GM12878 (cell line): Measurements from ENCODE around the gene NR1H4. TPM values are rescaled to one million over a fixed set of nuclear protein-coding genes. Genes with fewer than 3 reads are reported as not detected.

ENCODE experiments used
- polyA plus RNA-seq, 11 experiments: library from polyadenylated mRNA; depleted of rRNA in 4 of 11; unstranded in 6 of 11; stranded (reverse) in 5 of 11; fragments of >200 nt; fragmentation: Nextera tagmentation in 4 of 11; fragmentation: Illumina TruSeq in 1 of 11; extraction: Ambion mirVana in 4 of 11; extraction: Trizol in 1 of 11; gene quantifications; 1 replicate in 1 of 11; 2 replicates in 10 of 11; pipeline versions ENCODE4 v1.2.1 to v1.2.3, GENCODE V29; 2011 to 2016; ENCODE audit warnings: inconsistent platforms in 2 of 11, missing spikeins in 2 of 11, low read depth in 1 of 11
- small RNA-seq: library from RNA; depleted of rRNA; stranded (forward); fragments of <200 nt; gene quantifications from one replicate; pipeline ENCODE3, GENCODE V24; 2014
- total RNA-seq, 4 experiments: library from RNA; depleted of rRNA in 3 of 4; stranded (reverse); fragments of >200 nt in 3 of 4; fragmentation: Illumina TruSeq in 1 of 4; extraction: Trizol in 1 of 4; gene quantifications; 2 replicates each; pipeline versions ENCODE4 v1.2.1 to v1.2.3, GENCODE V29; 2013 to 2021

Gene NR1H4
- total and polyA plus RNA-seq, 10 of the 15 experiments (the other 5 are each of a cell fraction or from before 2014, with no cell fraction given), result 0.04 TPM; not detected in 9

Small RNA genes within 50 kb of the gene (small RNA-seq; reads per million reads assigned to genes)
- gene AC010200.2, result not detected

Other genes starting within 250 kb of the NR1H4 start
- gene DEPDC4, start 206.8 kb upstream of the NR1H4 start, total RNA-seq (2014; rRNA removed), result 1.8 and 1.9 TPM in 2 replicates
- gene DEPDC4, start 206.8 kb upstream of the NR1H4 start, total RNA-seq (2014; rRNA removed; fragmentation: Illumina TruSeq; extraction: Trizol), result 2.4 and 2.6 TPM in 2 replicates
- gene DEPDC4, start 206.8 kb upstream of the NR1H4 start, total RNA-seq (2021), result 1.6 and 1.9 TPM in 2 replicates
- 1.5 and 3.2 TPM in 2 replicates for gene DEPDC4, start 206.8 kb upstream of the NR1H4 start, polyA plus RNA-seq (2011; rRNA removed)
- 0.97 and 3.2 TPM in 2 replicates for gene DEPDC4, start 206.8 kb upstream of the NR1H4 start, polyA plus RNA-seq (2014; fragmentation: Illumina TruSeq; extraction: Trizol)
- gene DEPDC4, start 206.8 kb upstream of the NR1H4 start, polyA plus RNA-seq (2014; fragmentation: Nextera tagmentation; extraction: Ambion mirVana), result 1 to 10 TPM; 2.0 to 4.0 TPM
- gene DEPDC4, start 206.8 kb upstream of the NR1H4 start, polyA plus RNA-seq (2014; rRNA removed), result 1.9 TPM in 2 replicates
- 1 to 10 TPM; 2.7 to 4.7 TPM for gene DEPDC4, start 206.8 kb upstream of the NR1H4 start, polyA plus RNA-seq (2016; fragmentation: Nextera tagmentation; extraction: Ambion mirVana)
- gene SCYL2, start 206.7 kb upstream of the NR1H4 start, total RNA-seq (2014; rRNA removed), result 27.4 and 29.3 TPM in 2 replicates
- 32.8 and 34.3 TPM in 2 replicates for gene SCYL2, start 206.7 kb upstream of the NR1H4 start, total RNA-seq (2014; rRNA removed; fragmentation: Illumina TruSeq; extraction: Trizol)
- gene SCYL2, start 206.7 kb upstream of the NR1H4 start, total RNA-seq (2021), result 28.9 and 31.5 TPM in 2 replicates
- 24.1 and 31.5 TPM in 2 replicates for gene SCYL2, start 206.7 kb upstream of the NR1H4 start, polyA plus RNA-seq (2011; rRNA removed)
- gene SCYL2, start 206.7 kb upstream of the NR1H4 start, polyA plus RNA-seq (2014; fragmentation: Illumina TruSeq; extraction: Trizol), result 30.2 and 34.6 TPM in 2 replicates
- gene SCYL2, start 206.7 kb upstream of the NR1H4 start, polyA plus RNA-seq (2014; fragmentation: Nextera tagmentation; extraction: Ambion mirVana), result 1 to 10 TPM; 5.4 to 7.2 TPM
- 14.7 and 16.9 TPM in 2 replicates for gene SCYL2, start 206.7 kb upstream of the NR1H4 start, polyA plus RNA-seq (2014; rRNA removed)
- gene SCYL2, start 206.7 kb upstream of the NR1H4 start, polyA plus RNA-seq (2016; fragmentation: Nextera tagmentation; extraction: Ambion mirVana), result 10 to 100 TPM; 25.9 to 27.9 TPM
- not detected in 2 replicates for gene SLC17A8, start 116.8 kb upstream of the NR1H4 start, total RNA-seq (2014; rRNA removed)
- gene SLC17A8, start 116.8 kb upstream of the NR1H4 start, total RNA-seq (2014; rRNA removed; fragmentation: Illumina TruSeq; extraction: Trizol), result not detected in 2 replicates
- gene SLC17A8, start 116.8 kb upstream of the NR1H4 start, total RNA-seq (2021), result not detected in 2 replicates
- 0.18 TPM in 1 of 2 replicates, not detected in the other for gene SLC17A8, start 116.8 kb upstream of the NR1H4 start, polyA plus RNA-seq (2011; rRNA removed)
- gene SLC17A8, start 116.8 kb upstream of the NR1H4 start, polyA plus RNA-seq (2014; fragmentation: Illumina TruSeq; extraction: Trizol), result not detected in 2 replicates
- gene SLC17A8, start 116.8 kb upstream of the NR1H4 start, polyA plus RNA-seq (2014; fragmentation: Nextera tagmentation; extraction: Ambion mirVana), result not detected
- not detected in 2 replicates for gene SLC17A8, start 116.8 kb upstream of the NR1H4 start, polyA plus RNA-seq (2014; rRNA removed)
- gene SLC17A8, start 116.8 kb upstream of the NR1H4 start, polyA plus RNA-seq (2016; fragmentation: Nextera tagmentation; extraction: Ambion mirVana), result not detected
- 2.7 and 3.3 TPM in 2 replicates for gene GAS2L3, start 99.8 kb downstream of the NR1H4 start, total RNA-seq (2014; rRNA removed)
- 3.0 and 4.4 TPM in 2 replicates for gene GAS2L3, start 99.8 kb downstream of the NR1H4 start, total RNA-seq (2014; rRNA removed; fragmentation: Illumina TruSeq; extraction: Trizol)
- 2.5 and 2.6 TPM in 2 replicates for gene GAS2L3, start 99.8 kb downstream of the NR1H4 start, total RNA-seq (2021)
- 6.6 and 9.1 TPM in 2 replicates for gene GAS2L3, start 99.8 kb downstream of the NR1H4 start, polyA plus RNA-seq (2011; rRNA removed)
- 2.3 and 2.4 TPM in 2 replicates for gene GAS2L3, start 99.8 kb downstream of the NR1H4 start, polyA plus RNA-seq (2014; fragmentation: Illumina TruSeq; extraction: Trizol)
- gene GAS2L3, start 99.8 kb downstream of the NR1H4 start, polyA plus RNA-seq (2014; fragmentation: Nextera tagmentation; extraction: Ambion mirVana), result under 1 TPM; 0.46 to 0.63 TPM
- gene GAS2L3, start 99.8 kb downstream of the NR1H4 start, polyA plus RNA-seq (2014; rRNA removed), result 0.75 and 1.5 TPM in 2 replicates
- gene GAS2L3, start 99.8 kb downstream of the NR1H4 start, polyA plus RNA-seq (2016; fragmentation: Nextera tagmentation; extraction: Ambion mirVana), result 1 to 10 TPM; 1.7 to 2.6 TPM